Measurements from ENCODE around the gene ALS2CL. TPM values are rescaled to one million over a fixed set of nuclear protein-coding genes. Genes with fewer than 3 reads are reported as not detected.

The ALS2CL gene
- total and polyA plus RNA-seq, 12 donors: 15.6 to 102 (median 21.6) TPM

DNA sequence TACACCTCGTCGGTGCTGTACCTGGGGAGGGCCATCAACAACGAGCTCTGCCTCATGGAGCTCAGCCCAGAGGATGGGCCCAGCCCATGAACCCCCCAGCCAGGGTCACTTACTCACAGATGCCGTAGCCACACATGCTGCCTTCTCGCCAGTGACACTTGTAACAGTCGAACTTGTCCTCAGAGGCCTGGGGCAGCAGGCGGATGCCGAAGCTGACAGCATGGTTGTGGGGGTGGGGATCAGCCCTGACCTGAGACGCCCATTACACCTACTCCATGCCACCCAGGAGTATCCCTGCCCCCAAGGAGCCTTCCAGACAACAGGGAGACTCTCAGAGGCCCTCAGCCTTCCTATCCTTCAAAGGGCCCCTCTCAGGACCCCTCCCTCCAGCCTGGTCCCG lies 12.1 kb downstream of the ALS2CL start:
- intact Hi-C loops (cut with DNase I): no loop called here
- H3K9me3 ChIP-seq: no peaks in the 10 kb centered on the region
- H3K4me1 ChIP-seq: peaks cover 1 to 33% (median 25%) of the 10 kb centered on the region in 9 donors
- DNase-seq: no peak
- H3K27me3 ChIP-seq: no peaks in the 10 kb centered on the region
- H3K36me3 ChIP-seq: peaks cover 0 to 85% (median 16%) of the 10 kb centered on the region in 9 donors
- H3K4me3 ChIP-seq: no peak overlapping the region
- H3K27ac ChIP-seq: peak overlapping the region in 4 of 10 donors; percentile 23 to 70 (median 44)
- TF ChIP-seq, protein P1, sequence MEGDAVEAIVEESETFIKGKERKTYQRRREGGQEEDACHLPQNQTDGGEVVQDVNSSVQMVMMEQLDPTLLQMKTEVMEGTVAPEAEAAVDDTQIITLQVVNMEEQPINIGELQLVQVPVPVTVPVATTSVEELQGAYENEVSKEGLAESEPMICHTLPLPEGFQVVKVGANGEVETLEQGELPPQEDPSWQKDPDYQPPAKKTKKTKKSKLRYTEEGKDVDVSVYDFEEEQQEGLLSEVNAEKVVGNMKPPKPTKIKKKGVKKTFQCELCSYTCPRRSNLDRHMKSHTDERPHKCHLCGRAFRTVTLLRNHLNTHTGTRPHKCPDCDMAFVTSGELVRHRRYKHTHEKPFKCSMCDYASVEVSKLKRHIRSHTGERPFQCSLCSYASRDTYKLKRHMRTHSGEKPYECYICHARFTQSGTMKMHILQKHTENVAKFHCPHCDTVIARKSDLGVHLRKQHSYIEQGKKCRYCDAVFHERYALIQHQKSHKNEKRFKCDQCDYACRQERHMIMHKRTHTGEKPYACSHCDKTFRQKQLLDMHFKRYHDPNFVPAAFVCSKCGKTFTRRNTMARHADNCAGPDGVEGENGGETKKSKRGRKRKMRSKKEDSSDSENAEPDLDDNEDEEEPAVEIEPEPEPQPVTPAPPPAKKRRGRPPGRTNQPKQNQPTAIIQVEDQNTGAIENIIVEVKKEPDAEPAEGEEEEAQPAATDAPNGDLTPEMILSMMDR (IDR thresholded peaks at IDR 0.05): no peak
- no peak for ATAC-seq
- 87 to 91% methylated on average over 10 of the region's 10 CpGs for WGBS, 2 donors

DNA sequence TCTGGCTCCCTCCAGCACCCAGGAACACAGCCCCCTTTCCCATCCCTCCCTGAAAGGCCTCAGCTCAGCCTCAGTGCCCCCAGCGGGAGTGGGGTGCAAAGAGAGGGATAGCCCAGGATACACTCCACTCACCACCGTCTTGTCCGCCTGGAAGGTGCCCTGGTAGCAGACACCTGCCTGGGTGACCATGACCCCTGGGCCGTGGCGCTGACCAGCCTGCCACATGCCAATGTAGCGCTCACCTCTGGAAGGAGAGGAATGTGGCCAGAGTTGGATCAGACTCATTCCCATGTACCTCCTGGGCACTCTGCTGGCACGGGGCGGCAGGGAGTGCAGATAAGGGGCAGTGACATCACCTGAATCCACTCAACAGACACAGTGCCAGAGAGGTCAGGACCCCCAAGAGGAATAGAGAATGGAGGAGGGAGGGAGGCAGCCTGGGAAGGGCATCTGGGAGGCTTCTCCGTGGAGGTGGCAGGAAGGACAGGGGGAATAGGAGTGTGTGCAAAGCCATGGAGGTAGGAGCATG lies 13.1 kb downstream of the ALS2CL start:
- H3K9me3 ChIP-seq: no peaks in the 10 kb centered on the region
- intact Hi-C loops (cut with DNase I): no loop called here
- TF ChIP-seq, protein P1 (IDR thresholded peaks at IDR 0.05): no peak
- H3K4me1 ChIP-seq: peaks cover 2 to 42% (median 33%) of the 10 kb centered on the region in 9 donors
- DNase-seq (no peak), ATAC-seq (peak in 6 of 8 donors; percentile 24 to 70 (median 34))
- no peak overlapping the region for H3K4me3 ChIP-seq
- peaks cover 0 to 85% (median 14%) of the 10 kb centered on the region in 9 donors for H3K36me3 ChIP-seq
- H3K27ac ChIP-seq: peak overlapping the region in 4 of 10 donors; percentile 0 to 70 (median 28)
- 69 to 71% methylated on average over 9 of the region's 9 CpGs for WGBS, 2 donors
- no peaks in the 10 kb centered on the region for H3K27me3 ChIP-seq

DNA sequence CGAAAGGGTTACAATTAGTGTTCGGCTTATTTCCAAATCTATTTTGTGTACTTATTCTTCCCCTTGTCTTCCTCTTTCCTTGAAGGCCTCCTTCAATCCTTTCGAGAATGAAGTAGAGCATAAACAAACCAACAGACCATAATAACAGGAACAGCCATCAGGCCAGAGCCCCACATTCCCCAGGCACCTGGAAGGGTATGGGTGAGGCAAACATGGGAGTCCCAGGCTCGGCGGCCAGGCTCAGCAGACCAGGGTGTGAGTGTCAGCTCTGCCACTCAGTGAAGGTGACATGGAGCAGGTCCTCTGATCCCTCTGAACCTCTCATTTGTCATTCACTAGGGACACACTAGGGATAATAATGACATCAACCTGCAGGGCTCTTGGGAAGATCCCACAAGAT lies 13.8 kb downstream of the ALS2CL start:
- peaks cover 0 to 85% (median 16%) of the 10 kb centered on the region in 9 donors for H3K36me3 ChIP-seq

DNA sequence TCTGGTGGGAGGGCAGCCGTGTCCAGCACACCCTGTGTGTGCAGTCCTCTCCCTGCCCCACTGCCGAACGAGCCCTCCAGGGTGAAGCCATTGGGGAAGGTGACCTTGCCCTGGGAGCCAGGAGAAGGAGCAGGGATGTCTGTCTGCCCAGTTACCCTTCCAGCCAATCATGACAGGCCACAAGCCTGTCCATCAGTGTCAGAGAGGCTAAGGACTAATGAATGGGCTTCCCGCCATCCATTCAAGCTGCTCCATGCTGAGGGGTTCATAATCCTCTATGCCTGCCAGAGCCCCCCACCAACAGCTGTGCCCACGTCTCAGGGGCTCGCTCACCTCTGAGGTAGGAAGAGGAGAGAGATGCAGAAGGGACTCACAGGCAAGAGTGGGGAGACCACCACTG lies 15.2 kb downstream of the ALS2CL start:
- no peak for ATAC-seq
- WGBS, 2 donors: 93 to 96% methylated on average over 6 of the region's 6 CpGs

More for the DNA sequence above, 13.8 kb downstream of the ALS2CL start:
- 91 to 94% methylated on average over 5 of the region's 5 CpGs for WGBS, 2 donors
- peak overlapping the region in 4 of 10 donors; percentile 0 to 70 (median 16) for H3K27ac ChIP-seq
- intact Hi-C loops (cut with DNase I): no loop called here
- DNase-seq: no peak
- H3K27me3 ChIP-seq: no peaks in the 10 kb centered on the region
- TF ChIP-seq, protein P1 (IDR thresholded peaks at IDR 0.05): no peak
- peaks cover 2 to 42% (median 33%) of the 10 kb centered on the region in 9 donors for H3K4me1 ChIP-seq
- no peak overlapping the region for H3K4me3 ChIP-seq
- no peaks in the 10 kb centered on the region for H3K9me3 ChIP-seq
- ATAC-seq: no peak

More for the DNA sequence above, 15.2 kb downstream of the ALS2CL start:
- intact Hi-C loops (cut with DNase I): no loop called here
- H3K9me3 ChIP-seq: no peaks in the 10 kb centered on the region
- peaks cover 2 to 42% (median 33%) of the 10 kb centered on the region in 9 donors for H3K4me1 ChIP-seq
- TF ChIP-seq, protein P1 (IDR thresholded peaks at IDR 0.05): no peak
- no peak overlapping the region for H3K27ac ChIP-seq
- H3K4me3 ChIP-seq: no peak overlapping the region
- no peak for DNase-seq
- peaks cover 0 to 85% (median 16%) of the 10 kb centered on the region in 9 donors for H3K36me3 ChIP-seq
- H3K27me3 ChIP-seq: no peaks in the 10 kb centered on the region

Data from heart right ventricle (tissue), 16 donors.